ENCODE results near the gene TPM2. TPM values are rescaled to one million over a fixed set of nuclear protein-coding genes. Genes with fewer than 3 reads are reported as not detected.

The TPM2 gene
- polyA plus RNA-seq, 3 donors, result 127 to 158 (median 147) TPM

DNA sequence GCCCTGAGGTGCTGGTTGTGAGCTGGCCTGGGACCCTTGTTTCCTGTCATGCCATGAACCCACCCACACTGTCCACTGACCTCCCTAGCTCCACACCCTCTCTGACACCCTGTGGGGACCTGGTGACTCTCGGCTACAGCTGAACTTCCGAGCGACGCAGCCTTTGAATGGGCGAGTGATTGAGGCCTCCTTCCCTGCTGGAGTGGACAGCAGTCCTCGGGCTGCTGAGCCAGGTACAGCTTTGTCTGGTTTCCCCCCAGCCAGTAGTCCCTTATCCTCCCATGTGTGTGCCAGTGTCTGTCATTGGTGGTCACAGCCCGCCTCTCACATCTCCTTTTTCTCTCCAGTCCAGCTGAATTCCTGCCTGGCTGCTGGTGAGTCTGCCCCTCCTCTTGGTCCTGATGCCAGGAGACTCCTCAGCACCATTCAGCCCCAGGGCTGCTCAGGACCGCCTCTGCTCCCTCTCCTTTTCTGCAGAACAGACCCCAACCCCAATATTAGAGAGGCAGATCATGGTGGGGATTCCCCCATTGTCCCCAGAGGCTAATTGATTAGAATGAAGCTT is 9.9 kb downstream of the TPM2 start:
- no peak for DNase-seq (ENCODE audit: low read depth in 3 of 3, low spot score in 2 of 3)

DNA sequence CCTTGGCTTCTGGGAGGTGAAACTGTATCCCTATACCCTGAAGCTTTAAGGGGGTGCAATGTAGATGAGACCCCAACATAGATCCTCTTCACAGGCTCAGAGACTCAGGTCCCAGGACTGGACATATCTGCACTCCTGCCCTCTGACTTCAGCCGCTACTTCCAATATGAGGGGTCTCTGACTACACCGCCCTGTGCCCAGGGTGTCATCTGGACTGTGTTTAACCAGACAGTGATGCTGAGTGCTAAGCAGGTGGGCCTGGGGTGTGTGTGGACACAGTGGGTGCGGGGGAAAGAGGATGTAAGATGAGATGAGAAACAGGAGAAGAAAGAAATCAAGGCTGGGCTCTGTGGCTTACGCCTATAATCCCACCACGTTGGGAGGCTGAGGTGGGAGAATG is 10.6 kb downstream of the TPM2 start:
- DNase-seq (ENCODE audit: low read depth in 3 of 3, low spot score in 2 of 3), result no peak

DNA sequence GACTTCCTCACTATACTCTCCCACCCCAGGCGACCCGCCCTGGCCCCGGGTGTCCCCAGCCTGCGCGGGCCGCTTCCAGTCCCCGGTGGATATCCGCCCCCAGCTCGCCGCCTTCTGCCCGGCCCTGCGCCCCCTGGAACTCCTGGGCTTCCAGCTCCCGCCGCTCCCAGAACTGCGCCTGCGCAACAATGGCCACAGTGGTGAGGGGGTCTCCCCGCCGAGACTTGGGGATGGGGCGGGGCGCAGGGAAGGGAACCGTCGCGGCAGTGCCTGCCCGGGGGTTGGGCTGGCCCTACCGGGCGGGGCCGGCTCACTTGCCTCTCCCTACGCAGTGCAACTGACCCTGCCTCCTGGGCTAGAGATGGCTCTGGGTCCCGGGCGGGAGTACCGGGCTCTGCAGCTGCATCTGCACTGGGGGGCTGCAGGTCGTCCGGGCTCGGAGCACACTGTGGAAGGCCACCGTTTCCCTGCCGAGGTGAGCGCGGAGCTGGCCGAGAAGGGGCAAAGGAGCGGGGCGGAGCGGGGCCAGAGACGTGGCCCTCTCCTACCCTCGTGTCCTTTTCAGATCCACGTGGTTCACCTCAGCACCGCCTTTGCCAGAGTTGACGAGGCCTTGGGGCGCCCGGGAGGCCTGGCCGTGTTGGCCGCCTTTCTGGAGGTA is 13.9 kb downstream of the TPM2 start:
- no peak for DNase-seq (ENCODE audit: low read depth in 3 of 3, low spot score in 2 of 3)

DNA sequence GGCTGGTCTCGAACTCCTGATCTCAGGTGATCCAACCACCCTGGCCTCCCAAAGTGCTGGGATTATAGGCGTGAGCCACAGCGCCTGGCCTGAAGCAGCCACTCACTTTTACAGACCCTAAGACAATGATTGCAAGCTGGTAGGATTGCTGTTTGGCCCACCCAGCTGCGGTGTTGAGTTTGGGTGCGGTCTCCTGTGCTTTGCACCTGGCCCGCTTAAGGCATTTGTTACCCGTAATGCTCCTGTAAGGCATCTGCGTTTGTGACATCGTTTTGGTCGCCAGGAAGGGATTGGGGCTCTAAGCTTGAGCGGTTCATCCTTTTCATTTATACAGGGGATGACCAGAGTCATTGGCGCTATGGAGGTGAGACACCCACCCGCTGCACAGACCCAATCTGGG is 14.5 kb downstream of the TPM2 start:
- no peak for DNase-seq (ENCODE audit: low read depth in 3 of 3, low spot score in 2 of 3)

DNA sequence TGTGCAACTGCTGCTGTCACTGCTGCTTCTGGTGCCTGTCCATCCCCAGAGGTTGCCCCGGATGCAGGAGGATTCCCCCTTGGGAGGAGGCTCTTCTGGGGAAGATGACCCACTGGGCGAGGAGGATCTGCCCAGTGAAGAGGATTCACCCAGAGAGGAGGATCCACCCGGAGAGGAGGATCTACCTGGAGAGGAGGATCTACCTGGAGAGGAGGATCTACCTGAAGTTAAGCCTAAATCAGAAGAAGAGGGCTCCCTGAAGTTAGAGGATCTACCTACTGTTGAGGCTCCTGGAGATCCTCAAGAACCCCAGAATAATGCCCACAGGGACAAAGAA is 15.7 kb downstream of the TPM2 start:
- no peak for DNase-seq (ENCODE audit: low read depth in 3 of 3, low spot score in 2 of 3)

DNA sequence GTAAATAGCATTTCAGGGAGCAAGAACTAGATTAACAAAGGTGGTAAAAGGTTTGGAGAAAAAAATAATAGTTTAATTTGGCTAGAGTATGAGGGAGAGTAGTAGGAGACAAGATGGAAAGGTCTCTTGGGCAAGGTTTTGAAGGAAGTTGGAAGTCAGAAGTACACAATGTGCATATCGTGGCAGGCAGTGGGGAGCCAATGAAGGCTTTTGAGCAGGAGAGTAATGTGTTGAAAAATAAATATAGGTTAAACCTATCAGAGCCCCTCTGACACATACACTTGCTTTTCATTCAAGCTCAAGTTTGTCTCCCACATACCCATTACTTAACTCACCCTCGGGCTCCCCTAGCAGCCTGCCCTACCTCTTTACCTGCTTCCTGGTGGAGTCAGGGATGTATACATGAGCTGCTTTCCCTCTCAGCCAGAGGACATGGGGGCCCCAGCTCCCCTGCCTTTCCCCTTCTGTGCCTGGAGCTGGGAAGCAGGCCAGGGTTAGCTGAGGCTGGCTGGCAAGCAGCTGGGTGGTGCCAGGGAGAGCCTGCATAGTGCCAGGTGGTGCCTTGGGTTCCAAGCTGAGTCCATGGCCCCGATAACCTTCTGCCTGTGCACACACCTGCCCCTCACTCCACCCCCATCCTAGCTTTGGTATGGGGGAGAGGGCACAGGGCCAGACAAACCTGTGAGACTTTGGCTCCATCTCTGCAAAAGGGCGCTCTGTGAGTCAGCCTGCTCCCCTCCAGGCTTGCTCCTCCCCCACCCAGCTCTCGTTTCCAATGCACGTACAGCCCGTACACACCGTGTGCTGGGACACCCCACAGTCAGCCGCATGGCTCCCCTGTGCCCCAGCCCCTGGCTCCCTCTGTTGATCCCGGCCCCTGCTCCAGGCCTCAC is 16.3 kb downstream of the TPM2 start, which contains the start of gene CA9:
TSS of gene CA9 (plus strand) at position 797 of the 893 bp plus-strand sequence. CDS start at position 829, 32 bp downstream.
- no peak for DNase-seq (ENCODE audit: low read depth in 3 of 3, low spot score in 2 of 3)

DNA sequence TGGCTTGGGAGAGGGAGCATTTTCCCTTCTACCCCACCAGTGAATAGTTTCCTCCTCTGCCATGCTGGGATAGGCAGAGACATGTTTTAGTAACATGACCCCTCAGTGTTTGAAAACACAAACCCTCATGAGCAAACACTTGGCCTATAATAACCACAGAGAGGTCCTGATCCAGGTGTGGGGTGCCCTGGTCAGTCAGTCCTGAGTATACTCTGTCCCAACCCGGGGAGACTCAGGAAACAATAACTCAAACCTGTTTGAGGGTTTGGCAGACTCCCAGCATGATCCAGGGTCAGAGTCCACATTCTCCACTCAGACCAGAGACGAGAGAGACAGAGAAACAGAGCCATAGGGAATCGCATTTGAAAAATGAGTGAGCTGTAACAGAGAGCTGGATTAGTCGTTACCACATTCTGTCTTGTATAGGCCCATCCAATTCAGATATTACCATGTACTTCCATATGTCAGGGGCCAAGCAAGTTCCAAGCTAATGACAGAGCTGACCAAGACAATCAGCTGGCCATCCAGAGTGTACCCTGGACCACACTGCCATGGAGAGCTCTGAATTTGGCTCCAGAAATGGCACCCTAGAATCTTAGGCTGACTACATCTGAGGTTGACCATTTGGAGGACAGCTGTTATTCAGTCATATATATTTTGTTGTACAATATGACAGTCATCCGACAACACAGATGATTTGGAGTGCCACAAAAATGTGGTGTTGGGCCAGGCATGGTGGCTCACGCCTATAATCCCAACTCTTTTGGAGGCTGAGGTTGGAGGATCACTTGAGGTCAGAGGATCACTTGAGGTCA is 20.2 kb downstream of the TPM2 start:
- no peak for DNase-seq (ENCODE audit: low read depth in 3 of 3, low spot score in 2 of 3)

DNA sequence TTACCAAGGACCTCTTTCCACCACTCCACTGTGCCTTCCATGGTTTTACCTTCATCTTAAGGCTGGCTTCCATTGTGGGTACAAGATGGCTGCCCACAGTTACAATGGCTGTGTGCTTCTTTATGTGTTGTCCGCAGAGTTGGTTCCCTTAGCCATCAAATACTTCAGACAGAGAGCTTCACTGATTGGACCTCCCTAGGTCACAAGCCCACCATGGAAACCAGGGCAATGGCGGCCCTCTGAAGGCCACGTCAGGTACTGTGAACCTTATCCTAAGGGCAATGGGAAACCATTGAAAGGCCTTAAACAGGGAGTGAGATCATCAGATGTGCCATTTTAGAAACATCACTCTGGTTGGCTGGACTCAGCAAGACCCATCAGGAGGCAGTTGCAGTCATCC is 21.8 kb downstream of the TPM2 start:
- DNase-seq (ENCODE audit: low read depth in 3 of 3, low spot score in 2 of 3), result no peak

DNA sequence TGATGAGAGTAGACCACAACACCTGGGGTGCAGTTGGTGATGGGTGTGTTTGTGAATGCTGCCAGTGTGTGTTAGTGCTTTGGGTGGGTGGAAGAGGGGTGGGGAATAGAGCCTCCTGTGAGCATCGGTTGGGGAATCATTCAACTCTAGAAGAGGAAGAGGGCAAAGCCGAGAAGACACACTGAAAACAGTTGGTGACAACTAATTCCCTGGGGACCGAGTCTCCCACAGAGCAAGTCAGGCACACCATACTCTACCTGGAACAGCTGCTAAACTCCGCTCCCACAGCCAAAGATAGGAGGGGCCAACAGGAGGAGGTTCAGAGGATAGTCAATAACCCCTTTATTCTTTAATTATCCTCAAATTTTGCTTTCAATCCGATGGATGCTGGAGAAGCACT is 23.2 kb downstream of the TPM2 start:
- DNase-seq (ENCODE audit: low read depth in 3 of 3, low spot score in 2 of 3), result no peak

DNA sequence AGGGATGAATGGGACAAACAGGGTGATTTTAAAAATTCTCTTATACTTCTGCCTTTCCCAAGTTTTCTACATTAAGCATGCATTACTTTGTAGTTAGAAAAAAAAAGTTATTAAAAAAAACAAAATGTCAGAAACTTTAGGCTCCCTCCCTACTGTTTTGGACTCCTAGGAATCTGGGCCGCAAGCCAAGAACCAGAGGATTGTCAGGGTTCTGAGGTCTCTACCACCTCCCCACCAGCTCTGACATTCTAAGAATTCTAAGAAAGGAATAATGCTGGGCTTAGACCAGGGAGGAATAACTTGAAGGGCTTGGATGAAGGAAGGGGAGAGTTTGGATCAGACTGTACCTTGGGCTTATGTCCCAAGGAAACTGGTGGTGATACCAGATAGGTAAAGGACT is 23.7 kb downstream of the TPM2 start:
- DNase-seq (ENCODE audit: low read depth in 3 of 3, low spot score in 2 of 3), result no peak

DNA sequence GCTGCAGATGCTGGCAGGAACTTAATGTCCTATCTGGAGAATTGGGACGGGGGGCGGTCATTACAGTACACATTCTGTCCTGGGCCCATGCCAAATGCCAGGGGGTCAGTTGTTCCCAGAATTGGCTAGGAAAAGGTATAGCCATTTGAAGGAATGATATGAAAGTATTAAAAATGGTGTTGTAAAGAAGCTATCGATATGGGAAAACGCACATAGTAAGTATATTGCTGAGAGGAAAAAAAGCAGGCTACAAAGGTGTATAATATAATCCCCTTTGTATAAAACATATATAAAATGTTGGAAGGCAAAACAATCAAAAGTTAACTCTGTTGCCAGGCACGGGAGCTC is 24.3 kb downstream of the TPM2 start:
- no peak for DNase-seq (ENCODE audit: low read depth in 3 of 3, low spot score in 2 of 3)

DNA sequence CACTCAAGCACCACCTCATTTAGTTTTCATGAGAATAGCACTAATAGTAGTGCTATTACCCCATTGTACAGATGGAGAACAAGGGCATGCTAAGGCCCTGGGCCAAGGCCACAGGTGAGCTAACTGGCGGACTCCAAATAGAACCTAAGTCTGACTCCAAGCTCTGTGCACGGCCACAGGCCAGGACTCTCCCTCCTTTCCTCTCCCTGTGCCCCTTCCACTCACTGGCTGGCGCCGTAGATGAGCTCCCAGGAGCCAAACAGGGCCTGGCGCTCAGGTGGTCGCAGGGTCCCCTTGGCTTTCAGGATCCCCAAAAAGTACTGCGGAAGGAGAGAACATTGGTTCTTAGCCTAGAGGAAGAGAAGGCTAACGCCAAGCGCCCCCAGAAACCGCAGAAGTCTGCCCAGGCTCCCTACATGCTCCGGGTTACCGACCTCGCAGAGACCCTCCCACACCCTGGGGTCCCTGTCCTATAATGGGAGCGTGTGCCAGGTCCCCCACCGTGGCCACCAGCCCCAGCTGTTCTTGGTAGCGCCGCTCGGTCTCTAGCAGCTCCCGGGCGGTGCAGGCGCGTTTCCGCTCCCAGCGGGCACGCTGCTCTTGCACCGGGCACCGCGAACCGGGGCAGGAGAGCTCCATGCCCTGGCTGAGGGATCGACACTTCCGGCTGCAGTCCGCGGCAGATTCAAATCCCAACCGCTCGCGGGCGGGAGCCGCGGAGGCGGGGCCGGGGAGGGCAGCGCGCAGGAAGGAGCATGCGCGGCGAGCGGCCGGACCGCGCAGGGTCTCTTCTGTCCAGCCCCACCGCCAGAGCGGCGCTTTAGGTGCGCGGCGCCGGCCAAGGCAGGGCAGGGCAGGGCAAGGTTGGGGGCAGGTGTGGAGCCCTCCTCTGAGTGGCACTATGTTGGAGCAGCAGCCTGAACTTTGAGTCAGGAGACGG is 24.9 kb downstream of the TPM2 start, which contains the start of gene ARHGEF39:
TSS of gene ARHGEF39 (minus strand) at position 665 of the 940 bp plus-strand sequence. CDS start at position 639, 26 bp downstream.
- peak in 2 of 3 donors; percentile 68 to 71 for DNase-seq (ENCODE audit: low read depth in 3 of 3, low spot score in 2 of 3)

DNA sequence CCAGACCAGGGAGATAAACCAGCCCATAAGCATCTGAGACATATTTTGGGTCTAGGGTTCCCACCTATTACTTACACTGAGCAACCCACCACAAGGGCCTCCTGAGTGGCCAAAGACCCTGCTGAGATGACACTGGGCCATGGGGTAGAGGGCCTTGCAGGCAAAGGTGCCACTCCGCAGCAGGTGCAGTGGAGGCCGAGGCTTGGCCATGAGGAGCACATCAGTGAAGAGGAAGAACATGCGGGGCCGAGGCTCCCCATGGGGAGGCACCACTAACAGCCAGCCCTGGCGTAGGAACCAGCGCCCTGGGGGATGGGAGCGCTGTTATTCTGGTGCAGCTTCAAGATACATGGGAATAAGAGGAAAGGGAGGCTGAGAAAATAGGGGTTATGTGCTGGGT is 27.3 kb downstream of the TPM2 start:
- DNase-seq (ENCODE audit: low read depth in 3 of 3, low spot score in 2 of 3), result no peak

DNA sequence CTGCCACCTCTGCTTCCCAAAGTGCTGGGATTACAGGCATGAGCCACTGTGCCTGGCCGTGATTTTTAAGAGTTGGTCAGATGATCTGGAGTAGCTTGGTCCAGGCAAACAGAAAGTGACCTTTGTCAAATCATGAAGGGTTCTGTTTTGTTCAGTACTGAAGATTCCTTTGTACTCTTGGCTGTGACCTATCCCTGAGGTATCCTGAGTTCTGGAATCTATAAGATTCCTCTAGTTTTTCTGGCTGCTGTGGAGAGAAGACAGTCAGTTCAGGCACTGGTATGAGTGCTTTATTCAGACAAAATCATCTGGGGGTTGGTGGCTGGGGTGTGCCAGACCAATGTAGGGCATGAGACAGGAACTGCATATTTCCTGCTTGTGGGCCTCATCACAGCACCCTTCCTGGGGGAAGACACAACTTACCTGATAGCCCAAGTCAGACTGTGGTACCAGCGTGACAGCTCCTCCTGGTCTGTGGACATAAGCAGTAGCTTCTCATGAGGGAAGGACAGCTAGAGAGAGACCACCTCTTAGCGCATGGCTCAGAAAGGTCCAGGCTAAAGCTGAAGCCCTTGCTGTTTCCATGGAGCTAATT is 27.9 kb downstream of the TPM2 start:
- DNase-seq (ENCODE audit: low read depth in 3 of 3, low spot score in 2 of 3), result no peak

DNA sequence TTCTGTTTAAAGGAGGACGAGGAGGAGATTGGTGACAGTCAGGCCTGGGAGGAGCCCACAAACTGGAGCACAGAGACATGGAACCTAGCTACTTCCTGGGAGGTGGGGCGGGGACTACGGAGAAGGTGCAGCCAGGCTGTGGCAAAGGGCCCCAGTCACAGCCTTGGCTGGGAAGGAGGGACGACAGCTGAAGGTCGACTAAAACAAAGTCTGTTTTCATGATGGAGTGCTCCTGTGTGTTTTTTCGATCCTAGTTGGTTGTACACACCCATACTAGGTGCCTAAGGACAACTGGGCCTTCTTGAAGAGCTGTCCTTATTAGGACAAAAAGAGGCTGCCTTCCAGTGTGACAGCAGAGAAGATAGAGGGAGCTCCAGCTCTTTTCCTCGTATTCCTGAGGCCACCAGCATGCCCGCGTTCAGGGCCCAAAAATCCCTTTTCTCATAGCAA is 28.7 kb downstream of the TPM2 start:
- DNase-seq (ENCODE audit: low read depth in 3 of 3, low spot score in 2 of 3), result no peak

DNA sequence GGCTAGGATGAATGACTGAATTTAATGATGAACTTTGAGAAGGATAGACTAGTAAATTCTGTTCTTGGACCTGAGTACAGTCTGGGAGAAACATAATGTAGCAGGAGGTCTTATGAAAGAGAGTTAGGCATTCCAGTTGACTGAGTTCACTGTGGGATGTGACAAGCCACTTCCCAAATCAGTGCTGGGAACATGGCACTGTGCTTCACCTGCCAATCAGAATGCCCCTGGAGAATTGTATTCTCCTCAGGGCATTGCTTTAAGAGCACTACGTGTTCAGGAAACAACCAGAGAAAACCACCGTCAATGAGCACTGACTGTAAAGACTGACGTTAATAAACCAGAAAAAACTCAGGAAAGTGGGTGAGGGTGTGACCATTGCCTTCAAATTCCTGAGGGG is 30.4 kb downstream of the TPM2 start:
- DNase-seq (ENCODE audit: low read depth in 3 of 3, low spot score in 2 of 3), result no peak

DNA sequence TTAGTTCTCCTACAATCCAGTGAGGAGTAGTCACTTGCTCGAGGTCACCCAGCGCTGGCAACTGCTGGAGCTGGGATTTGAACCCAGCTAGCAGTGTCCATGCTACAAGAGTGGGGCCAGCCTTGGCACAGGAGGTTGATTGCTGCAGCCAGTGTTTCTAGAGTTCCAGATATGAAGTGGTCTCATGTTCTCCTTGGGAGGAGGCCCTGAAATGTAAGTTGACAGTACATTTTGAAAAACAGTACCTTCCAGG is 30.8 kb downstream of the TPM2 start:
- no peak for DNase-seq (ENCODE audit: low read depth in 3 of 3, low spot score in 2 of 3)

DNA sequence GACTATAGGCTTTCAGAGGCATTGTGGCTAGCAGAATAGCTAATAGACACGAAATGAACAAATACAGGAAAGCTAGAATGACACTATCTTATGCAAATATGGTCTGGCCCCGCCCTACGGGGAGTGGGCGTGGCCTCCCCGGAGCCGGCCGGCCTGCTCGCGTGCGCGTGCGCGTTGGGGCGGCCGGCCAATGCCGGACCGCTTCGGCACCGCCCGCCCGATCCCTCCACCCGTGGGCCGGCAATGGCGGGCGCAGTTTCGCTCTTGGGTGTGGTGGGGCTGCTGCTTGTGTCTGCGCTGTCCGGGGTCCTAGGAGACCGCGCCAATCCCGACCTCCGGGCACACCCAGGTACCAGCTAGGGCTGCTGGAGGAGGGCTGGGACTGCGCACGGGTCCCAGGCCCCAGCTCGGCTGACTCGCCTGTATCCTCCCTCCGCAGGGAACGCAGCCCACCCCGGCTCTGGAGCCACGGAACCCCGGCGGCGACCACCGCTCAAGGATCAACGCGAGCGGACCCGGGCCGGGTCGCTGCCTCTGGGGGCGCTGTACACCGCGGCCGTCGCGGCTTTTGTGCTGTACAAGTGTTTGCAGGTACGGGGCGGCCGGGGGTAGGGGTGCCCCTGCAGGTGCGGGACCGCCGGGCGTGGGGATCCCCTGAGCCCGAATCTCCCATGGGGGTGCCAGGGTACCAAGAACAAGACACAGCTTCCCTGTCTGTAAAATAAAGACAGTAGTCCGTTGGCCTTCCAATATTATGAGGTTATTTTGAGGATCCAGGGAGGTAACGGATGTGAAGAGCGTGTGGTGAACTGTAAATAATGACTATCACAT is 31.4 kb downstream of the TPM2 start, which contains the start of gene CCDC107:
TSS of gene CCDC107 (plus strand) at position 156 of the 831 bp plus-strand sequence. CDS start at position 244, 88 bp downstream.
- DNase-seq (ENCODE audit: low read depth in 3 of 3, low spot score in 2 of 3), result peak in 2 of 3 donors; percentile 77 to 78

All from right renal cortex interstitium (tissue), 3 donors.